Peyer's patch (tissue), 4 donors: ENCODE data around the gene MPPED1. TPM values are rescaled to one million over a fixed set of nuclear protein-coding genes. Genes with fewer than 3 reads are reported as not detected.
A peak's percentile ranks its signal among the peaks of the same experiment; 100 is the strongest.

Experiments used
- DNase-seq, 3 donors: peaks; one replicate each; pipeline ENCODE4 v3.0.0-alpha.2; 2017 to 2019
- H3K27ac ChIP-seq, 4 donors: fragments of 200-600 bp; sonication (generic); one replicate each; pipeline ENCODE4 v1.5.1; 2016 to 2019
- H3K27me3 ChIP-seq, 2 donors: fragments of 200-600 bp; sonication (generic); one replicate each; pipeline ENCODE4 v1.5.1; 2019
- H3K36me3 ChIP-seq, 3 donors: fragments of 200-600 bp; sonication (generic); one replicate each; pipeline ENCODE4 v1.5.1; 2016 to 2019
- H3K4me1 ChIP-seq, 4 donors: fragments of 200-600 bp; sonication (generic); one replicate each; pipeline ENCODE4 v1.5.1; 2016 to 2019
- H3K4me3 ChIP-seq, 4 donors: fragments of 200-600 bp; sonication (generic); 1 replicate in 3 of 4; 2 replicates in 1 of 4; pipeline ENCODE4 v1.5.1; 2016 to 2019; ENCODE audit warnings: mild to moderate bottlenecking in 1 of 4
- H3K9me3 ChIP-seq, 4 donors: fragments of 200-600 bp; sonication (generic); one replicate each; pipeline ENCODE4 v1.5.1; 2016 to 2019; ENCODE audit warnings: mild to moderate bottlenecking in 1 of 4
- CTCF ChIP-seq, 6 experiments: fragments of 450-650 bp in 4 of 6; fragments of 200-600 bp in 2 of 6; sonication (generic) in 1 of 6; IDR thresholded peaks; one replicate each; pipeline ENCODE4 v1.5.1; 2017 to 2019; ENCODE audit warnings: antibody characterized with exemption in 6 of 6, mild to moderate bottlenecking in 3 of 6, moderate library complexity in 1 of 6
- POLR2A ChIP-seq, 2 donors: fragments of 450-650 bp; IDR thresholded peaks; one replicate each; pipeline ENCODE4 v1.5.1; 2017; ENCODE audit warnings: antibody characterized with exemption in 2 of 2, mild to moderate bottlenecking in 2 of 2, moderate library complexity in 2 of 2
- total RNA-seq, 4 donors: library from RNA; depleted of rRNA; stranded (reverse); fragments of >200 nt; gene quantifications; one replicate each; pipeline ENCODE4 v1.1.0, GENCODE V29; 2016

The MPPED1 gene
- total RNA-seq, 4 donors from 2014 or later, result not detected

- Histone ChIP-seq H3K4me3 (no peak overlapping the region), H3K4me1 (no peaks in the 10 kb centered on the region), H3K36me3 (no peaks in the 10 kb centered on the region), H3K27ac (no peak overlapping the region), H3K9me3 (no peaks in the 10 kb centered on the region), H3K27me3 (no peaks in the 10 kb centered on the region)
- DNase-seq, result no peak
- TF ChIP-seq CTCF (IDR thresholded peaks at IDR 0.05) (no peak), POLR2A (IDR thresholded peaks at IDR 0.05) (no peak)
These were observed 118.8 kb downstream of the MPPED1 start for GRCh38 chr22:43530349-43531201.

GRCh38 chr22:43531651-43532050 is 119.8 kb downstream of the MPPED1 start:
- no peaks in the 10 kb centered on the region for H3K4me1 ChIP-seq
- no peaks in the 10 kb centered on the region for H3K27me3 ChIP-seq
- H3K27ac ChIP-seq, result no peak overlapping the region
- TF ChIP-seq POLR2A (IDR thresholded peaks at IDR 0.05), result no peak
- TF ChIP-seq CTCF (IDR thresholded peaks at IDR 0.05), result no peak
- DNase-seq, result no peak
- no peaks in the 10 kb centered on the region for H3K9me3 ChIP-seq
- H3K36me3 ChIP-seq, result no peaks in the 10 kb centered on the region
- no peak overlapping the region for H3K4me3 ChIP-seq

GRCh38 chr22:43532301-43533155 is 120.7 kb downstream of the MPPED1 start:
- H3K4me1 ChIP-seq, result no peaks in the 10 kb centered on the region
- no peak overlapping the region for H3K4me3 ChIP-seq
- H3K27me3 ChIP-seq, result no peaks in the 10 kb centered on the region
- H3K27ac ChIP-seq, result no peak overlapping the region
- no peaks in the 10 kb centered on the region for H3K9me3 ChIP-seq
- no peak for TF ChIP-seq CTCF (IDR thresholded peaks at IDR 0.05)
- no peak for TF ChIP-seq POLR2A (IDR thresholded peaks at IDR 0.05)
- no peaks in the 10 kb centered on the region for H3K36me3 ChIP-seq
- DNase-seq, result no peak

- H3K27me3 ChIP-seq, result no peaks in the 10 kb centered on the region
- H3K9me3 ChIP-seq, result no peaks in the 10 kb centered on the region
- no peak for DNase-seq
- TF ChIP-seq CTCF (IDR thresholded peaks at IDR 0.05) (no peak), POLR2A (IDR thresholded peaks at IDR 0.05) (no peak)
- no peak overlapping the region for H3K27ac ChIP-seq
- no peaks in the 10 kb centered on the region for H3K4me1 ChIP-seq
- no peak overlapping the region for H3K4me3 ChIP-seq
- H3K36me3 ChIP-seq, result no peaks in the 10 kb centered on the region
These were observed 121.3 kb downstream of the MPPED1 start for GRCh38 chr22:43533156-43533530.

GRCh38 chr22:43533656-43534428 is 122.0 kb downstream of the MPPED1 start:
- Histone ChIP-seq H3K4me1 (no peaks in the 10 kb centered on the region), H3K9me3 (no peaks in the 10 kb centered on the region), H3K36me3 (no peaks in the 10 kb centered on the region), H3K4me3 (no peak overlapping the region), H3K27ac (no peak overlapping the region), H3K27me3 (no peaks in the 10 kb centered on the region)
- no peak for TF ChIP-seq POLR2A (IDR thresholded peaks at IDR 0.05)
- no peak for TF ChIP-seq CTCF (IDR thresholded peaks at IDR 0.05)
- peak in 1 of 3 donors; percentile 15 for DNase-seq
